NCI-H1694 (cell line): ENCODE results near the gene XRCC6.
"Not testable (repeated sequence)": the region's sequence is repeated elsewhere in the genome, so short reads cannot be mapped to it uniquely, and the experiment has no call there.

Source experiments
- DNase-seq: peaks from one replicate; lab custom pipeline; 2025; lab: John Stamatoyannopoulos, UW

Gene XRCC6

GRCh38 chr22:41621099-41621910 is at the start of gene XRCC6:
XRCC6 (plus strand) TSS chr22:41621295; CDS start chr22:41622005, 710 bp downstream.
- DNase-seq: peak; percentile 100

GRCh38 chr22:41571786-41572185 is 49.3 kb upstream of the XRCC6 start:
- no peak for DNase-seq

GRCh38 chr22:41572305-41572704 is 48.8 kb upstream of the XRCC6 start:
- not testable (repeated sequence) for DNase-seq

- DNase-seq: no peak
Observed at GRCh38 chr22:41573677-41574076, 47.4 kb upstream of the XRCC6 start.

- DNase-seq: no peak
Observed at GRCh38 chr22:41574847-41575381, 46.2 kb upstream of the XRCC6 start.

- DNase-seq: no peak
Observed at GRCh38 chr22:41575533-41575932, 45.6 kb upstream of the XRCC6 start.

GRCh38 chr22:41576877-41577276 is 44.2 kb upstream of the XRCC6 start:
- peak; percentile 43 for DNase-seq

- DNase-seq: no peak
Observed at GRCh38 chr22:41578114-41578513, 43.0 kb upstream of the XRCC6 start.

- no peak for DNase-seq
Observed at GRCh38 chr22:41578818-41579217, 42.3 kb upstream of the XRCC6 start.

GRCh38 chr22:41579297-41579996 is 41.6 kb upstream of the XRCC6 start:
- DNase-seq: no peak

GRCh38 chr22:41579997-41580355 is 41.1 kb upstream of the XRCC6 start:
- DNase-seq: no peak

- no peak for DNase-seq
Observed at GRCh38 chr22:41582694-41583093, 38.4 kb upstream of the XRCC6 start.

GRCh38 chr22:41584881-41585280 is 36.2 kb upstream of the XRCC6 start:
- DNase-seq: no peak

- DNase-seq: no peak
Observed at GRCh38 chr22:41585898-41586297, 35.2 kb upstream of the XRCC6 start.

- no peak for DNase-seq
Observed at GRCh38 chr22:41587347-41587723, 33.8 kb upstream of the XRCC6 start.

- peak; percentile 100 for DNase-seq
Observed at GRCh38 chr22:41589391-41590241, 31.5 kb upstream of the XRCC6 start, which contains the start of gene PMM1. PMM1 (minus strand) TSS chr22:41589840; CDS start chr22:41589805, 35 bp downstream.

GRCh38 chr22:41593336-41593960 is 27.6 kb upstream of the XRCC6 start:
- not testable (repeated sequence) for DNase-seq

GRCh38 chr22:41595703-41596102 is 25.4 kb upstream of the XRCC6 start:
- no peak for DNase-seq

GRCh38 chr22:41596776-41597634 is 24.1 kb upstream of the XRCC6 start:
- no peak for DNase-seq

- no peak for DNase-seq
Observed at GRCh38 chr22:41597635-41597953, 23.5 kb upstream of the XRCC6 start.

- no peak for DNase-seq
Observed at GRCh38 chr22:41598081-41598480, 23.0 kb upstream of the XRCC6 start.
